Peyer's patch (tissue), 4 donors: ENCODE results near the gene CALD1.

Experiments
- CTCF ChIP-seq, 6 experiments: fragments of 450-650 bp in 4 of 6; fragments of 200-600 bp in 2 of 6; sonication (generic) in 1 of 6; IDR thresholded peaks; one replicate each; pipeline ENCODE4 v1.5.1; 2017 to 2019; ENCODE audit warnings: antibody characterized with exemption in 6 of 6, mild to moderate bottlenecking in 3 of 6, moderate library complexity in 1 of 6
- POLR2A ChIP-seq, 2 donors: fragments of 450-650 bp; IDR thresholded peaks; one replicate each; pipeline ENCODE4 v1.5.1; 2017; ENCODE audit warnings: antibody characterized with exemption in 2 of 2, mild to moderate bottlenecking in 2 of 2, moderate library complexity in 2 of 2

GRCh38 chr7:134732728-134733127 is 46.7 kb upstream of the CALD1 start:
- TF ChIP-seq POLR2A (IDR thresholded peaks at IDR 0.05) (no peak), CTCF (IDR thresholded peaks at IDR 0.05) (no peak)
